ENCODE measurements around the gene DNHD1.

The DNHD1 gene

GRCh38 chr11:6615882-6616585 lies 119.0 kb downstream of the DNHD1 start:
- Histone ChIP-seq H3K4me3 (no peak overlapping the region), H3K4me1 (peaks cover 38 to 76% (median 49%) of the 10 kb centered on the region in 10 experiments), H3K27me3 (no peaks in the 10 kb centered on the region), H3K9ac (no peak overlapping the region), H4K20me1 (peaks cover 0 to 40% (median 8%) of the 10 kb centered on the region in 11 experiments; a peak in 14 of 22 replicates), H3K27ac (no peak overlapping the region; a peak in 1 of 22 replicates), H3K4me2 (peak overlapping the region in 3 of 11 experiments; percentile 95 to 97 (median 96); a peak in 7 of 22 replicates), H3K36me3 (peaks cover 18 to 50% (median 35%) of the 10 kb centered on the region in 11 experiments), H3K9me3 (replicated peaks in 1 of 11) (no peaks in the 10 kb centered on the region)
- no peak for TF ChIP-seq Cebpa-rat (IDR thresholded peaks at IDR 0.05)

- Histone ChIP-seq H3K4me3 (peak overlapping the region in 3 of 10 experiments; percentile 74 to 90 (median 84); a peak in 4 of 20 replicates), H3K9me3 (replicated peaks in 1 of 11) (no peaks in the 10 kb centered on the region), H3K27me3 (no peaks in the 10 kb centered on the region), H3K36me3 (peaks cover 16 to 46% (median 31%) of the 10 kb centered on the region in 11 experiments), H4K20me1 (peaks cover 0 to 40% (median 1%) of the 10 kb centered on the region in 11 experiments; a peak in 11 of 22 replicates), H3K9ac (peak overlapping the region in 1 of 11 experiments; percentile 90; a peak in 2 of 22 replicates), H3K4me2 (peak overlapping the region in 6 of 11 experiments; percentile 95 to 100 (median 96); a peak in 11 of 22 replicates), H3K27ac (peak overlapping the region in 2 of 11 experiments; percentile 93 to 95; a peak in 2 of 22 replicates), H3K4me1 (peaks cover 34 to 78% (median 49%) of the 10 kb centered on the region in 10 experiments)
- TF ChIP-seq Cebpa-rat (IDR thresholded peaks at IDR 0.05), result no peak
Observed at GRCh38 chr11:6616596-6617250, 119.6 kb downstream of the DNHD1 start.

- H3K4me1 ChIP-seq, result peaks cover 38 to 78% (median 54%) of the 10 kb centered on the region in 10 experiments
- peaks cover 0 to 40% (median 0%) of the 10 kb centered on the region in 11 experiments; a peak in 6 of 22 replicates for H4K20me1 ChIP-seq
- peak overlapping the region in 8 of 11 experiments; percentile 84 to 95 (median 90); a peak in 11 of 22 replicates for H3K9ac ChIP-seq
- peaks cover 16 to 46% (median 31%) of the 10 kb centered on the region in 11 experiments for H3K36me3 ChIP-seq
- no peaks in the 10 kb centered on the region for H3K27me3 ChIP-seq
- TF ChIP-seq Cebpa-rat (IDR thresholded peaks at IDR 0.05), result no peak
- peak overlapping the region in 6 of 10 experiments; percentile 74 to 96 (median 80); a peak in 13 of 20 replicates for H3K4me3 ChIP-seq
- peak overlapping the region in 7 of 11 experiments; percentile 79 to 95 (median 90); a peak in 11 of 22 replicates for H3K27ac ChIP-seq
- H3K4me2 ChIP-seq, result peak overlapping the region; percentile 95 to 100 (median 97); a peak in 21 of 22 replicates
- no peaks in the 10 kb centered on the region for H3K9me3 ChIP-seq (replicated peaks in 1 of 11)
Observed at GRCh38 chr11:6617315-6617781, 120.3 kb downstream of the DNHD1 start.

GRCh38 chr11:6618117-6619003 lies 121.3 kb downstream of the DNHD1 start:
- Histone ChIP-seq H3K9me3 (replicated peaks in 1 of 11) (no peaks in the 10 kb centered on the region), H3K27me3 (no peaks in the 10 kb centered on the region), H3K9ac (peak overlapping the region; percentile 83 to 95 (median 85)), H3K27ac (peak overlapping the region; percentile 65 to 96 (median 86)), H3K36me3 (peaks cover 16 to 45% (median 34%) of the 10 kb centered on the region in 11 experiments), H3K4me1 (peaks cover 32 to 70% (median 50%) of the 10 kb centered on the region in 10 experiments), H3K4me2 (peak overlapping the region; percentile 95 to 100 (median 97)), H4K20me1 (peaks cover 0 to 40% (median 0%) of the 10 kb centered on the region in 11 experiments; a peak in 6 of 22 replicates), H3K4me3 (peak overlapping the region; percentile 73 to 96 (median 80))
- TF ChIP-seq Cebpa-rat (IDR thresholded peaks at IDR 0.05), result no peak

- Histone ChIP-seq H3K27me3 (no peaks in the 10 kb centered on the region), H4K20me1 (peaks cover 0 to 38% (median 0%) of the 10 kb centered on the region in 11 experiments; a peak in 6 of 22 replicates), H3K9me3 (replicated peaks in 1 of 11) (no peaks in the 10 kb centered on the region), H3K4me3 (peak within 1 kb of the TSS; percentile 73 to 96 (median 80)), H3K9ac (peak within 1 kb of the TSS; percentile 83 to 95 (median 85)), H3K4me1 (peaks cover 29 to 61% (median 46%) of the 10 kb centered on the region in 10 experiments), H3K36me3 (peaks cover 24 to 47% (median 30%) of the 10 kb centered on the region in 11 experiments), H3K4me2 (peak within 1 kb of the TSS; percentile 95 to 100 (median 97)), H3K27ac (peak within 1 kb of the TSS; percentile 65 to 96 (median 86))
- TF ChIP-seq Cebpa-rat (IDR thresholded peaks at IDR 0.05), result no peak
Observed at GRCh38 chr11:6619004-6619745, 122.1 kb downstream of the DNHD1 start, which contains the start of gene TPP1. TPP1 (minus strand) TSS chr11:6619422; CDS start chr11:6619400, 22 bp downstream.

- Histone ChIP-seq H3K4me3 (no peak overlapping the region), H3K9ac (no peak overlapping the region), H4K20me1 (peaks cover 0 to 25% (median 0%) of the 10 kb centered on the region in 11 experiments; a peak in 6 of 22 replicates), H3K36me3 (peaks cover 20 to 47% (median 29%) of the 10 kb centered on the region in 11 experiments), H3K27me3 (no peaks in the 10 kb centered on the region), H3K9me3 (replicated peaks in 1 of 11) (no peaks in the 10 kb centered on the region), H3K4me1 (peaks cover 29 to 49% (median 44%) of the 10 kb centered on the region in 10 experiments), H3K4me2 (peak overlapping the region in 5 of 11 experiments; percentile 6 to 97 (median 95); a peak in 9 of 22 replicates), H3K27ac (no peak overlapping the region; a peak in 2 of 22 replicates)
- TF ChIP-seq Cebpa-rat (IDR thresholded peaks at IDR 0.05), result no peak
Observed at GRCh38 chr11:6620636-6621035, 123.6 kb downstream of the DNHD1 start.

Measured in BLaER1 treated with 17β-estradiol and CSF1 and Interleukin-3, amounts not matched to agents 10 nM and 100 nM (cell line).